T-helper 17 cell (primary cell): ENCODE data around the gene TM7SF2. TPM values are rescaled to one million over a fixed set of nuclear protein-coding genes. Genes with fewer than 3 reads are reported as not detected.
A peak's percentile ranks its signal among the peaks of the same experiment; 100 is the strongest.

Experiments used
- ATAC-seq: fragments of 150-1000 bp; cut with Tn5 transposase; 2 replicates; pipeline ENCODE4 v1.10.0; 2021; ENCODE audit warnings: mild to moderate bottlenecking, moderate library complexity
- DNase-seq, 3 donors: peaks; one replicate each; pipeline versions ENCODE4 v3.0.0 to v3.0.0-alpha.2; 2020 to 2021
- H3K9me3 ChIP-seq: one replicate; pipeline ENCODE4 v1.7.0; 2013; ENCODE audit warnings: low read length, mild to moderate bottlenecking; ENCODE audit not compliant: control insufficient read depth, poor library complexity, severe bottlenecking
- H3K27ac Mint-ChIP-seq: one replicate; pipeline ENCODE4 v1.8.0; 2022; ENCODE audit warnings: mild to moderate bottlenecking, moderate library complexity, mixed read lengths
- H3K27me3 Mint-ChIP-seq: one replicate; pipeline ENCODE4 v1.8.0; 2022; ENCODE audit warnings: mixed read lengths
- H3K36me3 Mint-ChIP-seq: one replicate; pipeline ENCODE4 v1.8.0; 2022; ENCODE audit warnings: low read depth, mixed read lengths
- H3K4me1 Mint-ChIP-seq: one replicate; pipeline ENCODE4 v1.8.0; 2022; ENCODE audit warnings: mild to moderate bottlenecking, mixed read lengths
- H3K4me3 Mint-ChIP-seq: one replicate; pipeline ENCODE4 v1.8.0; 2022; ENCODE audit warnings: mild to moderate bottlenecking, moderate library complexity, mixed read lengths
- total RNA-seq, 4 donors: library from RNA in 2 of 4; stranded (reverse) in 2 of 4; gene quantifications; one replicate each; pipeline ENCODE4 v1.2.3 and lab custom pipeline; 2022 to 2026

The TM7SF2 gene
- total RNA-seq, 2 donors from 2014 or later: 15.2 to 18.5 TPM

- Mint-ChIP-seq H3K36me3 (peaks cover 12% of the 10 kb centered on the region), H3K4me3 (peak within 1 kb of the TSS; percentile 99), H3K27ac (peak within 1 kb of the TSS; percentile 99), H3K27me3 (no peaks in the 10 kb centered on the region), H3K4me1 (peaks cover 27% of the 10 kb centered on the region)
- peak; percentile 96 to 97 (median 97) for DNase-seq
- peak; percentile 81 for ATAC-seq
- H3K9me3 ChIP-seq: no peaks in the 10 kb centered on the region
Measured at GRCh38 chr11:65121865-65122696, 10.4 kb downstream of the TM7SF2 start, which contains the start of the genes FAU and MRPL49. TSS of gene FAU (minus strand) at chr11:65122134. CDS start at chr11:65121813, 321 bp downstream. TSS of gene MRPL49 (plus strand) at chr11:65122321. CDS start at chr11:65122347, 26 bp downstream.

- Mint-ChIP-seq H3K4me3 (peak overlapping the region; percentile 59), H3K27ac (peak overlapping the region; percentile 39), H3K4me1 (peaks cover 17% of the 10 kb centered on the region), H3K27me3 (no peaks in the 10 kb centered on the region), H3K36me3 (peaks cover 12% of the 10 kb centered on the region)
- ATAC-seq (no peak), DNase-seq (no peak)
- H3K9me3 ChIP-seq: no peaks in the 10 kb centered on the region
Measured at GRCh38 chr11:65124480-65125196, 13.0 kb downstream of the TM7SF2 start.

DNA sequence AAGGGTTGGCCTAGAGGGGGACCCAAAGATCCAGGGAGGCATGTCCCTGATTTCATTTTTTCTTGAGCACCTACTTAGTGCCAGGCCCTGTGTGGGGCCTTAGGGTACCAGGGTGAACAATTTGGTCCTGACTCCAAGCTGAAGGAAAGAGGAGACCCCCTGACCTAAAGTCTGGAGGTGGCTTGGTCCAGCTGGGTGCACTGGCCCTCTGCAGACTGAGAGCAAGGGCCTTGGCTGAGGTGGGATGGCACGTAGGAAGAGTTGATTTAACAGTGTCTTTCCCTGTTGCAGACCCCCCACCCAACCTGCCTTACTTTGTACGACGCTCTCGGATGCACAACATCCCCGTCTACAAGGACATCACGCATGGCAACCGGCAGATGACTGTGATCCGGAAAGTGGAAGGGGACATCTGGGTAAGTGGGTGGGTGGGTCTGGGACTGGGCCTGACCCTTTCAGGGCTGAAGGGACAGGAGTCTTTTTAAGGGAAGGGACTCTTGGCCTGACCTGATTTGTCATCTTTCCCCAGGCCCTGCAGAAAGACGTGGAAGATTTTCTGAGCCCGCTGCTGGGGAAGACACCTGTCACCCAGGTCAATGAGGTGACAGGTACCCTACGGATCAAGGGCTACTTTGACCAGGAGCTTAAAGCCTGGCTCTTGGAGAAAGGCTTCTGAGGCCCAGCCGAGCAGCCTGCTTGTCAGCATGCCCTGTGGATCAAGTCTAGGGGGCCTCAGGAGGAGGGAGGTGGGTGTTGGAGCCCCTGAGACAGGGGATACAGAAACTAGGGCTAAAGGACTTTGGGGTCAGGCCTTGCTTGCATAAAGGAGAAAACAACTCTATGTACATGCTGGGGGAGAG lies 13.8 kb downstream of the TM7SF2 start:
- H3K9me3 ChIP-seq: no peaks in the 10 kb centered on the region
- H3K36me3 Mint-ChIP-seq: peaks cover 12% of the 10 kb centered on the region
- DNase-seq: no peak
- H3K27ac Mint-ChIP-seq: no peak overlapping the region
- H3K27me3 Mint-ChIP-seq: no peaks in the 10 kb centered on the region
- H3K4me3 Mint-ChIP-seq: no peak overlapping the region
- H3K4me1 Mint-ChIP-seq: peaks cover 17% of the 10 kb centered on the region
- no peak for ATAC-seq

DNA sequence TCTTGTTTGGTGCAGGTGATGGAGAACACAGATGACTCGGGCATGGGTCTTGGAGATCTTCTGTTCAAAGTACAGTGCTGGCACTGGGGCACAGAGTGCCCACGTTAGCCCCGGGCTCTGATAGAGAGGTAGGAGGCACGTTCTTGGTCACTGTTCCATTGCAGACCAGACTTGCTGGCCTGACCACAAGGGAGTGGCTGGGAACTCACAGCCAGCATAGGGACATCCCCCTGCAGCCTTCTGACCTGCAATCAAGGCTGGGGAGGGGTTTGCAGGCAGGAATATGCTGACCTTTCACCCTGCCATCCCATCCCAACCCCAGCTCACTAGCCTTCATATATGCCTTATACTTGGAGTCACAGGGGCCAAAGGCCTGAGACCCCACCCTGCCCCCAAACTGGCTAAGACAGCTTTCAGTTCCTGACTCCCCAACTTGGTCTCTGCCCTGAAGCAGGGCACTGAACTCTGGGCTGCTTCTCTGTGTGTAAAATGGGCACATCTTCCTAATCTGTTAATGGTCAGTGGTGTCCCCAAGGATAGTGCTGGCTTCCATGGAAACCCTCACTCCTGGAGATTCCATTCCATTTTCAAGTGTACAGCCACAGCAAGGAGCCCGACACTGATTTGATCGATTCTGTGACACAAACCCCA lies 15.1 kb downstream of the TM7SF2 start:
- no peak for ATAC-seq
- no peaks in the 10 kb centered on the region for H3K27me3 Mint-ChIP-seq
- no peak overlapping the region for H3K4me3 Mint-ChIP-seq
- no peak overlapping the region for H3K27ac Mint-ChIP-seq
- H3K9me3 ChIP-seq: no peaks in the 10 kb centered on the region
- DNase-seq: no peak
- peaks cover 12% of the 10 kb centered on the region for H3K36me3 Mint-ChIP-seq
- H3K4me1 Mint-ChIP-seq: peaks cover 14% of the 10 kb centered on the region

- peaks cover 9% of the 10 kb centered on the region for H3K4me1 Mint-ChIP-seq
- no peaks in the 10 kb centered on the region for H3K27me3 Mint-ChIP-seq
- no peak overlapping the region for H3K4me3 Mint-ChIP-seq
- ATAC-seq (no peak), DNase-seq (no peak)
- peak overlapping the region; percentile 43 for H3K27ac Mint-ChIP-seq
- H3K9me3 ChIP-seq: no peaks in the 10 kb centered on the region
- peaks cover 7% of the 10 kb centered on the region for H3K36me3 Mint-ChIP-seq
Measured at GRCh38 chr11:65127473-65128181, 16.0 kb downstream of the TM7SF2 start.

DNA sequence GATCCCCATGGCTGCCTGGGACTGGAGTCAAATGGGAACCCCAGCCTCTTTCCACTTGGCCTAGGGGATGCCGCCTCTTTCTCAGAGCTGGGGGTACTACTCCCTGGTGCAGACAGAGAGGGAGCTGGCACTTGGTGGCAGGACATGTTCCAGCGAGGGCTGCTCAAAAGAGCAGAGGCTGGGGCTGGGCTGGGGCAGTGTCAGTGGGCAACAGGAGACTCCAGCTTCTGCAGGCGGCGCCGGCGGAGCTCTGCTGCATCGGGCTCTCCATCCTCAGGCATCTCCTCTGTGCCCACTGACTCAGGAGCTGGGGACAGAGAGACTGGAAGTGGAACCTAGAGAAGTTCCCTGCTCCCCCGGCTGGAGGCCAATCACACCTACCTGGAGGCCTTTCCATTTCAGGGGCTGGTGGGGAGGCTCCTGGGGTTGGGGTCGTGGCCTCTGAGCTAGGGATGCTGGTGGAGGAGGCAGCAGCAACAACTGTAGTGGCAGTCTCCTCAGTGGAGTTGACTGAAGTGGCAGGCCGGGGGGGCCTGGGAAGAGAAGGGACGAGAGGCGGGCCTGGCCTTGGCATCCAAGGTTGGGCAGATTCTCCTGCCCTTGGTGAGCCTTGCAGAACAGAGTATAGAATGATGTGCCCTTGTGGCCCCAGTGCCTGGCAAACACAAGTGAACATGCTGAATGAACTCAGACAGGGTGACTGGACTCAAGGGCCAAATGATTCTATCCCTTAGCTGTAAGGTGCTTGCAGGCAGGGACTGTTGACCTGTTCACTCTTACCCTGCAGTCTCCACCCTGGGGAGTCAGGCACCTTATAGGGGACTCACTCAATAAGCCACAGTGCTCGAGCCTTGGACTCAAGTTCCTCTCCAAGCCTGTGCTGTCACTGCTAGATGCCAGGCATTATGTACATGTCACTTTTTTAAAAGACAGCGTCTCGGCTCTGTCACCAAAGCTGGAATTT lies 16.8 kb downstream of the TM7SF2 start:
- DNase-seq: no peak
- H3K27me3 Mint-ChIP-seq: no peaks in the 10 kb centered on the region
- peak overlapping the region; percentile 43 for H3K27ac Mint-ChIP-seq
- H3K36me3 Mint-ChIP-seq: peaks cover 7% of the 10 kb centered on the region
- H3K4me1 Mint-ChIP-seq: peaks cover 16% of the 10 kb centered on the region
- no peak for ATAC-seq
- H3K9me3 ChIP-seq: no peaks in the 10 kb centered on the region
- no peak overlapping the region for H3K4me3 Mint-ChIP-seq

DNA sequence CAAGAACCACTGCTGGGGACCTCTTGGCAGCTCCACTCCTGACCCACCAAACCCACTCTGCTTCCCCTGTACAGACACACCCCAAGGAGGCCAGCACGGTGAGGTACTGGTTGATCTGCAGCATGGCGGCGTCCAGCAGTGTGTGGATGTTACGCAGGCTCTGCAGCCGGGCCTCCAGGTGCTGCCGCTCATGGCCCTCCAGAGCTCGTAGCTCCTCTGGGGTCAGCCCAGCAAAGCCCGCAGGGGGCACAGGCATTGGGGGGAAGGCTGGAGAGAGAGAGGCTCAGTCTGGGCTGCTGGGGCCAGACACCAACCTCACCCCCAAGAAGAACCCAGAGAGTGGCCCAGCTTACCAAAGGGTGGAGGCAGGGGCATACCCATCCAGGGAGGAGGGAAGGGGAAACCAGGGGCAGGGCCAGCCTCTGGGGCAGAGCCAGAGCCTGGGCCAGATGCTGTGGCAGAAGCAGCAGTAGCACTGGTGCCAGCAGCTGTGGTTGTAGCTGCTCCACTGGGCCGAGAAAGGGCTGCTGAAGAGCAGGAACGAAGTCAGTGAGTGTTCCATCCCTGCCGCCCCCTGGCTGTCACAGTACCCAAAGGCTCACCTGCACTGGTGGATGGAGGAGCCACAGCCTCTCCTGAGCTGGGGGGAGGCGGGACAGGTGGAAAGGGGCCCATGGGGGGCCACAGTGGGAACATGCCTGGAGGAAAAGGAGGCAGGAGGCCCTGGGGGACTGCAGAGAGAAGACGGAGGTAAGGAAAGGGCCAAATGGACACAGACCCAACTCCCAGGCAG lies 18.2 kb downstream of the TM7SF2 start:
- Mint-ChIP-seq H3K4me1 (peaks cover 19% of the 10 kb centered on the region), H3K27ac (no peak overlapping the region), H3K27me3 (no peaks in the 10 kb centered on the region), H3K36me3 (peaks cover 5% of the 10 kb centered on the region), H3K4me3 (no peak overlapping the region)
- no peak for DNase-seq
- no peak for ATAC-seq
- no peaks in the 10 kb centered on the region for H3K9me3 ChIP-seq

GRCh38 chr11:65130631-65131416 lies 19.2 kb downstream of the TM7SF2 start:
- H3K4me3 Mint-ChIP-seq: no peak overlapping the region
- ATAC-seq (no peak), DNase-seq (no peak)
- H3K36me3 Mint-ChIP-seq: peaks cover 5% of the 10 kb centered on the region
- H3K9me3 ChIP-seq: no peaks in the 10 kb centered on the region
- H3K27ac Mint-ChIP-seq: no peak overlapping the region
- H3K4me1 Mint-ChIP-seq: peaks cover 22% of the 10 kb centered on the region
- no peaks in the 10 kb centered on the region for H3K27me3 Mint-ChIP-seq

GRCh38 chr11:65131417-65131776 lies 19.7 kb downstream of the TM7SF2 start:
- peaks cover 5% of the 10 kb centered on the region for H3K36me3 Mint-ChIP-seq
- ATAC-seq: no peak
- no peak overlapping the region for H3K4me3 Mint-ChIP-seq

GRCh38 chr11:65131895-65132237 lies 20.2 kb downstream of the TM7SF2 start:
- H3K4me3 Mint-ChIP-seq: peak overlapping the region; percentile 98

More at GRCh38 chr11:65131417-65131776, 19.7 kb downstream of the TM7SF2 start:
- peaks cover 28% of the 10 kb centered on the region for H3K4me1 Mint-ChIP-seq
- H3K9me3 ChIP-seq: no peaks in the 10 kb centered on the region
- DNase-seq: no peak
- no peak overlapping the region for H3K27ac Mint-ChIP-seq
- no peaks in the 10 kb centered on the region for H3K27me3 Mint-ChIP-seq

More at GRCh38 chr11:65131895-65132237, 20.2 kb downstream of the TM7SF2 start:
- Mint-ChIP-seq H3K27ac (peak overlapping the region; percentile 100), H3K36me3 (peaks cover 5% of the 10 kb centered on the region), H3K27me3 (no peaks in the 10 kb centered on the region), H3K4me1 (peaks cover 32% of the 10 kb centered on the region)
- no peaks in the 10 kb centered on the region for H3K9me3 ChIP-seq
- DNase-seq (no peak), ATAC-seq (no peak)
